GM23248 (cell line): Measurements from ENCODE around the gene LMX1A. TPM values are rescaled to one million over a fixed set of nuclear protein-coding genes. Genes with fewer than 3 reads are reported as not detected.

Experiments
- DNase-seq: peaks from one replicate; pipeline ENCODE4 v3.0.0-alpha.2; 2015
- H2AFZ ChIP-seq: fragments of 200-600 bp; sonication (generic); 2 replicates; pipeline ENCODE4 v1.6.1; 2016; ENCODE audit warnings: antibody characterized with exemption
- H3F3A ChIP-seq: fragments of 200-600 bp; sonication (generic); 2 replicates; pipeline ENCODE4 v1.6.1; 2016; ENCODE audit warnings: mild to moderate bottlenecking, antibody characterized with exemption, mixed run types; ENCODE audit not compliant: insufficient read depth
- H3K27ac ChIP-seq: fragments of 200-600 bp; sonication (generic); 2 replicates; pipeline ENCODE4 v1.5.1; 2016; ENCODE audit warnings: mild to moderate bottlenecking
- H3K27me3 ChIP-seq: fragments of 200-600 bp; sonication (generic); replicated peaks from 2 replicates; pipeline ENCODE4 v1.6.1; 2016; ENCODE audit warnings: mild to moderate bottlenecking; ENCODE audit not compliant: insufficient read depth
- H3K36me3 ChIP-seq: fragments of 200-600 bp; sonication (generic); 2 replicates; pipeline ENCODE4 v1.6.1; 2016; ENCODE audit warnings: low read depth, mild to moderate bottlenecking
- H3K4me1 ChIP-seq: fragments of 200-600 bp; sonication (generic); 2 replicates; pipeline ENCODE4 v1.6.1; 2016; ENCODE audit warnings: mild to moderate bottlenecking; ENCODE audit not compliant: insufficient read depth
- H3K4me2 ChIP-seq: fragments of 200-600 bp; sonication (generic); one replicate; pipeline ENCODE4 v1.6.1; 2016; ENCODE audit warnings: mild to moderate bottlenecking; ENCODE audit not compliant: unreplicated experiment
- H3K4me3 ChIP-seq: fragments of 200-600 bp; sonication (generic); 2 replicates; pipeline ENCODE4 v1.5.1; 2016; ENCODE audit warnings: mild to moderate bottlenecking
- H3K79me2 ChIP-seq: fragments of 200-600 bp; sonication (generic); 2 replicates; pipeline ENCODE4 v1.6.1; 2016; ENCODE audit warnings: mild to moderate bottlenecking; ENCODE audit not compliant: insufficient read depth
- H3K9ac ChIP-seq: fragments of 200-600 bp; sonication (generic); 2 replicates; pipeline ENCODE4 v1.6.1; 2016; ENCODE audit warnings: mild to moderate bottlenecking
- H3K9me2 ChIP-seq: fragments of 200-600 bp; sonication (generic); 2 replicates; pipeline ENCODE4 v1.6.1; 2016; ENCODE audit warnings: mixed run types, mild to moderate bottlenecking, moderate library complexity; ENCODE audit not compliant: insufficient read depth
- H3K9me3 ChIP-seq: fragments of 200-600 bp; sonication (generic); one replicate; pipeline ENCODE4 v1.6.1; 2017; ENCODE audit warnings: low read depth
- H4K20me1 ChIP-seq: fragments of 200-600 bp; sonication (generic); 2 replicates; pipeline ENCODE4 v1.6.0; 2016; ENCODE audit not compliant: insufficient read depth
- EZH2 ChIP-seq: fragments of 200-600 bp; sonication (generic); IDR thresholded peaks from 2 replicates; pipeline ENCODE4 v1.6.1; 2018; ENCODE audit warnings: antibody characterized with exemption, mild to moderate bottlenecking; ENCODE audit not compliant: insufficient read depth, poor library complexity, severe bottlenecking
- EZH2phosphoT487 ChIP-seq: fragments of 200-600 bp; sonication (generic); IDR thresholded peaks from 2 replicates; pipeline ENCODE4 v1.6.1; 2018; ENCODE audit warnings: antibody characterized with exemption, moderate library complexity, mild to moderate bottlenecking, low read depth; ENCODE audit not compliant: insufficient read depth
- WGBS, 2 experiments: methylation state at CpG; one replicate each; pipeline ENCODE4 v1.1.6; 2015 to 2017; ENCODE audit warnings: low lambda C conversion rate in 2 of 2, low coverage in 1 of 2; ENCODE audit errors: missing lambda C conversion rate in 2 of 2; 5-methylcytosine and 5-hydroxymethylcytosine counted together
- in situ Hi-C: fragments of 300-500 bp; cut with MboI; formaldehyde crosslinking; loops from 2 replicates; pipeline ENCODE4 v1.15.0; 2020
- polyA plus RNA-seq: library from polyadenylated mRNA; unstranded; fragments of >200 nt; fragmentation: Nextera tagmentation; extraction: Ambion mirVana; gene quantifications from 2 replicates; pipeline ENCODE4 v1.2.1, GENCODE V29; 2016
- total RNA-seq: library from RNA; depleted of rRNA; stranded (reverse); fragments of >200 nt; shearing (Covaris generic); gene quantifications from 2 replicates; pipeline ENCODE4 v1.2.3, GENCODE V29; 2014

The LMX1A gene
- total and polyA plus RNA-seq, 2 experiments from 2014 or later, result not detected

DNA sequence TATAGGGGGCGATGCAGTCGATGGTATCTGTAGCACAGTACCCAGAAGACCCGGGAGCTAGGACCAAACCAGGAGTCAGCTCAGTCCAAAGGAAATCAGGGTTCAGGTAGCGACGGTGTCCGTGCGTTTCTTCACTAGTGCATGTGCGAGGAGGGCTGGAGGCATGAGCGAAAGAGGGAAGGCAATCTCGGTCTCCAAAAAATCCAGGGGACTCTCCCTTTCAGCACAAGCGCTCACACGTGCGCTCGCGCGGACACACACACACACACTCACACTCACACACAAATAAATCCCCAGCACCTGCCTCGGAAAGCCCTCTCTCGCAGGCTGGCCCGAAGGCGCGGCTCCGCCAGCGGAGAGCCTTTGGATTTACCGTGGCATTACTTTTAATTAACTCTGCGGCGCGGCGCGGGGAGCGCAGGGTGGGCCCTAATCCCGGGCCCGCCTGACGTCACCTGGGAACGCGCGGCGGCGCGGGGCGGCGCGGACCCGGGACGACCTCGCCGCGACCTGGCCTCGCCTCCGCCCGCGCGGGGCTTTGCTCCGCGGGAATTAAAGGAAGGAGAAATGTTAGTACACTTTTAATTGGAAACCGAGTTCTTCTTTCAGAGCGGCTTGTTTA is 121.2 kb downstream of the LMX1A start:
- peak overlapping the region; percentile 35 for H3K4me2 ChIP-seq
- DNase-seq, result no peak
- no peak for TF ChIP-seq EZH2
- TF ChIP-seq EZH2phosphoT487, result no peak
- no peaks in the 10 kb centered on the region for H3K36me3 ChIP-seq
- no peaks in the 10 kb centered on the region for H4K20me1 ChIP-seq
- no peak overlapping the region for H3K4me3 ChIP-seq
- 8 to 9% methylated on average over 51 to 55 of the region's 56 CpGs for WGBS, 2 experiments
- no peak overlapping the region for H3K27ac ChIP-seq
- H3K79me2 ChIP-seq, result no peaks in the 10 kb centered on the region
- no peaks in the 10 kb centered on the region for H3K9me2 ChIP-seq
- H3K9ac ChIP-seq, result no peak overlapping the region
- H3K4me1 ChIP-seq, result no peaks in the 10 kb centered on the region
- H3F3A ChIP-seq, result no peaks in the 10 kb centered on the region
- H2AFZ ChIP-seq, result no peak overlapping the region
- in situ Hi-C loops, result no loop called here
- H3K27me3 ChIP-seq, result peaks cover 22% of the 10 kb centered on the region
- no peaks in the 10 kb centered on the region for H3K9me3 ChIP-seq

DNA sequence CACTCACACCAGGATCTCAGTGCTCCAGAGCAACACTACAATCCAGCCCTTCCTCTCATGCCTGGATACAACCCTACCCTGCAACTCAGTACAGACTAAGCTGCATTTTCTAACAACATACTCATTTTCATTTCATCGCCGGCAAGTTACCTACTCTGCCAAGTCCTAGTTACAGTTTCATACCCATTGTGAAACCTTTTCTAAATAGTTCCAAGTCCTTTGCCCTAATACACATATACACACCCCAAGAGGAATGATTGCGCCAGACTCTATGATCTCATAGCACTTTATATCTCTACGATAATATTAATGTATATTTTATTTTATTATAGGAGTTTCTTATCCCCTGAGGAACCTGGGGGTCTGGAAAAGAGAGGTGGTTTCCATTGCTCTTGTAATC is 122.4 kb downstream of the LMX1A start:
- no peaks in the 10 kb centered on the region for H3K79me2 ChIP-seq
- H2AFZ ChIP-seq, result no peak overlapping the region
- H3K36me3 ChIP-seq, result no peaks in the 10 kb centered on the region
- H3K9me2 ChIP-seq, result no peaks in the 10 kb centered on the region
- H3K9me3 ChIP-seq, result no peaks in the 10 kb centered on the region
- H3K4me2 ChIP-seq, result no peak overlapping the region
- in situ Hi-C loops, result no loop called here
- H3K27ac ChIP-seq, result no peak overlapping the region
- H4K20me1 ChIP-seq, result no peaks in the 10 kb centered on the region
- H3K9ac ChIP-seq, result no peak overlapping the region
- DNase-seq, result no peak
- H3K4me3 ChIP-seq, result no peak overlapping the region
- H3K27me3 ChIP-seq, result peaks cover 22% of the 10 kb centered on the region
- H3K4me1 ChIP-seq, result no peaks in the 10 kb centered on the region
- WGBS, 2 experiments, result 68 to 70% methylated on average over 4 of the region's 4 CpGs
- no peaks in the 10 kb centered on the region for H3F3A ChIP-seq
- TF ChIP-seq EZH2 (no peak), EZH2phosphoT487 (no peak)

DNA sequence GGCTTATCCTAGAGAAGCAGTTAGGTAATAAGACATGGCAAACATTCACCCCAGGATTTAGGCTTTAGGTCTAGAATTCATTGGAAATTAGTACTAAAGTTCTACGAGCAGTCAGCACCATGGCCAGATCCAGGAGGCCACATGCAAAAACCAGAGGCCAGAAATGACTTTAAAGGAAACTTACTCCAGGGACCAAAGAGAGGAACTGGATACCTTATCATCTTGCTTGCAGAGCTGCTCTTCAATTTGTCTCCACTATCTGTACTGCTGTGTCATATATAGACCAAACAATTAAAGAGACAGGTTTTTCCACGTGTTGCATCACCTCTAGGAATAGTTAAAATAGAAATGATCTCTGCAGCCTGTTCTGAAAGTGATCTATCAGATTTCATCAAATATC is 127.8 kb downstream of the LMX1A start:
- Histone ChIP-seq H3K9ac (no peak overlapping the region), H3K79me2 (no peaks in the 10 kb centered on the region), H3K9me2 (no peaks in the 10 kb centered on the region), H3K27me3 (no peaks in the 10 kb centered on the region; the same call in 1 of the 2 replicates), H3K36me3 (no peaks in the 10 kb centered on the region), H2AFZ (no peak overlapping the region), H3K4me3 (no peak overlapping the region), H3K4me2 (no peak overlapping the region), H3K4me1 (no peaks in the 10 kb centered on the region), H4K20me1 (no peaks in the 10 kb centered on the region), H3K27ac (no peak overlapping the region), H3F3A (no peaks in the 10 kb centered on the region), H3K9me3 (no peaks in the 10 kb centered on the region)
- in situ Hi-C loops, result no loop called here
- TF ChIP-seq EZH2 (no peak), EZH2phosphoT487 (no peak)
- peak; percentile 41 for DNase-seq
- WGBS, 2 experiments, result 0 to 2% methylated on average over 2 of the region's 2 CpGs

DNA sequence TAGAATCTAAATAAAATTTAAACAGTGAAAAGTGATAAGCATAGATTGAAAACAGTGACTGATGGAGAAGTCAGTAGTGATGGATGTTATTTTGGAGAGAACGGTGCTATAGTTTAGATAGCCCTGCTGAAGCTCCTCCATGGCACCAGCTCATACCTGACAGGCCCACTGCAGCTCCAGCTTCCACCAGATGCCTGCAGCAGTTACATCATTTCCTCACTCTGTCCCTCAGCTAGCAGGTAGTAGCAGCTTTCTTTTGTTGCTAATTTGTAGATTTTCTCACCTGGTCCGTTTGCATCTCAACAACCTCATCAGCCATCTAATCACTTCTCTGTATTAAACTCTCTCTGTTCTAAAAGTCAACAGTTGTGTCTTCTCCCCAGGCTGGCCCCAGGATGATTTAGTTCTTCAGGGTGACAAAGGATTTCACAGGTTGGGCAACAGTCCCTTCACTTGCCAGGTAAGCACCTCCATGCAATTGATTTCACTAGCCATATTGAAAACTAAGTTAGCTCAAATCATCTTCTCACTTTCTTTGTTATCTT is 128.3 kb downstream of the LMX1A start:
- Histone ChIP-seq H3K4me3 (no peak overlapping the region), H3K9me3 (no peaks in the 10 kb centered on the region), H3K9ac (no peak overlapping the region), H3F3A (no peaks in the 10 kb centered on the region), H3K27me3 (no peaks in the 10 kb centered on the region), H4K20me1 (no peaks in the 10 kb centered on the region), H3K4me2 (no peak overlapping the region), H3K27ac (no peak overlapping the region), H3K79me2 (no peaks in the 10 kb centered on the region), H3K4me1 (no peaks in the 10 kb centered on the region), H2AFZ (no peak overlapping the region), H3K9me2 (no peaks in the 10 kb centered on the region), H3K36me3 (no peaks in the 10 kb centered on the region)
- no peak for DNase-seq
- TF ChIP-seq EZH2phosphoT487, result no peak
- TF ChIP-seq EZH2, result no peak
- in situ Hi-C loops, result no loop called here
- WGBS, 2 experiments, result 4 to 18% methylated on average over 2 of the region's 2 CpGs

DNA sequence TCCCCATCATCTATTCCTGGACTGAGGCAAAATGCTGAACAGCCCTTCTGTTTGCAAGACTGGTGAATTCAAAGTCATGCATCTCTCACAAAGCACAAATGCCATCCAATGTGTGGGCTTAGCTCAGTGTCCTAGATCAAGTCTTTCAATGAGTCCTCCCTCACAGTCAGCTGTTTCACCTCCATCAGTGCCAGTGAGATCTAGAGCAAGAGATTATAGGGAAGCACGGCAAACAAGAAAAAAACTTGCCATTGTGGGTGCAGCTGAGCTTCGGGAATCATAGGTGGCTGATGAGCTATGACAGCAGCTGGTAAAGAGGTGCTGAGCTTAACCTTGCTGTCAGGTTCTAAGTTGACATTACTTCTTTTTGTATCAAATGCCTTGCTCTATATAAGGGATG is 130.2 kb downstream of the LMX1A start:
- H4K20me1 ChIP-seq, result no peaks in the 10 kb centered on the region
- no peaks in the 10 kb centered on the region for H3K9me3 ChIP-seq
- H3K4me3 ChIP-seq, result no peak overlapping the region
- no peaks in the 10 kb centered on the region for H3K4me1 ChIP-seq
- no peak overlapping the region for H3K9ac ChIP-seq
- no peaks in the 10 kb centered on the region for H3K27me3 ChIP-seq
- H3K9me2 ChIP-seq, result no peaks in the 10 kb centered on the region
- TF ChIP-seq EZH2 (no peak), EZH2phosphoT487 (no peak)
- WGBS, 2 experiments, result 15 to 20% methylated on average over 2 of the region's 2 CpGs
- in situ Hi-C loops, result no loop called here
- H3K27ac ChIP-seq, result no peak overlapping the region
- no peak overlapping the region for H3K4me2 ChIP-seq
- H3F3A ChIP-seq, result no peaks in the 10 kb centered on the region
- DNase-seq, result no peak
- H2AFZ ChIP-seq, result no peak overlapping the region
- no peaks in the 10 kb centered on the region for H3K36me3 ChIP-seq
- no peaks in the 10 kb centered on the region for H3K79me2 ChIP-seq
